WTC11 (cell line): ENCODE measurements around the gene KCNIP4.

Experiments
- CBFB ChIP-seq: sonication (generic); formaldehyde crosslinking; IDR thresholded peaks from 2 replicates; pipeline ENCODE4 v1.8.1; 2022; ENCODE audit warnings: mild to moderate bottlenecking, low read depth, missing genetic modification reagents
- ETV6 ChIP-seq: sonication (generic); formaldehyde crosslinking; IDR thresholded peaks from 2 replicates; pipeline ENCODE4 v1.8.1; 2022; ENCODE audit warnings: mild to moderate bottlenecking, missing genetic modification reagents
- FOXP1 ChIP-seq: sonication (generic); formaldehyde crosslinking; IDR thresholded peaks from 2 replicates; pipeline ENCODE4 v1.8.0; 2022; ENCODE audit warnings: missing genetic modification reagents, mild to moderate bottlenecking, moderate library complexity, borderline replicate concordance
- ZNF138 ChIP-seq: sonication (generic); formaldehyde crosslinking; conservative IDR thresholded peaks from 2 replicates; pipeline ENCODE4 v1.8.1; 2022; ENCODE audit warnings: mild to moderate bottlenecking, moderate library complexity, missing genetic modification reagents
- TF ChIP-seq, protein P1 (sequence below): fragments of 200-600 bp; IDR thresholded peaks from 2 replicates; pipeline ENCODE4 v1.8.0; 2022; ENCODE audit warnings: antibody characterized with exemption
- TF ChIP-seq, protein P2 (sequence below): sonication (generic); formaldehyde crosslinking; IDR thresholded peaks from 2 replicates; pipeline ENCODE4 v1.8.1; 2023; ENCODE audit warnings: mild to moderate bottlenecking, missing genetic modification reagents, moderate library complexity
- TF ChIP-seq, protein P3 (sequence below): sonication (generic); formaldehyde crosslinking; IDR thresholded peaks from 2 replicates; pipeline ENCODE4 v1.8.1; 2023; ENCODE audit warnings: mild to moderate bottlenecking, missing genetic modification reagents, moderate library complexity
- TF ChIP-seq, protein P4 (sequence below): sonication (generic); formaldehyde crosslinking; IDR thresholded peaks from 2 replicates; pipeline ENCODE4 v1.8.0; 2022; ENCODE audit warnings: mild to moderate bottlenecking, missing genetic modification reagents

DNA sequence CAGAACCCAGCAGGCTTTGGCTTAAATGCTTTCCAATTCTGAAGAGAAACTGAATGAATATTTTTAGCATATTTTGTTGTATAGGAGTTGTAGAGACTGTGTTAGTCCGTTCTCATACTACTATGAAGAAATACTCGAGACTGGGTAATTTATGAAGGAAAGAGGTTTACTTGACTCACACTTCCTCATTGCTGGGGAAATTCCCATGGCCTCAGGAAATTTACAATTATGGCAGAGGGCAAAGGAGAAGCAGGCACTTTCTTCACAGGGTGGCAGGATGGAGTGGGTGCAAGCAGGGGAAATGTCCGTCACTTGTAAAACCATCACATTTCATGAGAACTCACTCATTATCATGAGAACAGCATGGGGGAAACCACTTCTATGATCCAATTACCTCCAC is 956.6 kb downstream of the KCNIP4 start:
- TF ChIP-seq, protein P1, sequence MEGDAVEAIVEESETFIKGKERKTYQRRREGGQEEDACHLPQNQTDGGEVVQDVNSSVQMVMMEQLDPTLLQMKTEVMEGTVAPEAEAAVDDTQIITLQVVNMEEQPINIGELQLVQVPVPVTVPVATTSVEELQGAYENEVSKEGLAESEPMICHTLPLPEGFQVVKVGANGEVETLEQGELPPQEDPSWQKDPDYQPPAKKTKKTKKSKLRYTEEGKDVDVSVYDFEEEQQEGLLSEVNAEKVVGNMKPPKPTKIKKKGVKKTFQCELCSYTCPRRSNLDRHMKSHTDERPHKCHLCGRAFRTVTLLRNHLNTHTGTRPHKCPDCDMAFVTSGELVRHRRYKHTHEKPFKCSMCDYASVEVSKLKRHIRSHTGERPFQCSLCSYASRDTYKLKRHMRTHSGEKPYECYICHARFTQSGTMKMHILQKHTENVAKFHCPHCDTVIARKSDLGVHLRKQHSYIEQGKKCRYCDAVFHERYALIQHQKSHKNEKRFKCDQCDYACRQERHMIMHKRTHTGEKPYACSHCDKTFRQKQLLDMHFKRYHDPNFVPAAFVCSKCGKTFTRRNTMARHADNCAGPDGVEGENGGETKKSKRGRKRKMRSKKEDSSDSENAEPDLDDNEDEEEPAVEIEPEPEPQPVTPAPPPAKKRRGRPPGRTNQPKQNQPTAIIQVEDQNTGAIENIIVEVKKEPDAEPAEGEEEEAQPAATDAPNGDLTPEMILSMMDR = no peak
- TF ChIP-seq, protein P2, sequence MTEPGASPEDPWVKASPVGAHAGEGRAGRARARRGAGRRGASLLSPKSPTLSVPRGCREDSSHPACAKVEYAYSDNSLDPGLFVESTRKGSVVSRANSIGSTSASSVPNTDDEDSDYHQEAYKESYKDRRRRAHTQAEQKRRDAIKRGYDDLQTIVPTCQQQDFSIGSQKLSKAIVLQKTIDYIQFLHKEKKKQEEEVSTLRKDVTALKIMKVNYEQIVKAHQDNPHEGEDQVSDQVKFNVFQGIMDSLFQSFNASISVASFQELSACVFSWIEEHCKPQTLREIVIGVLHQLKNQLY = no peak
- TF ChIP-seq, protein P3, sequence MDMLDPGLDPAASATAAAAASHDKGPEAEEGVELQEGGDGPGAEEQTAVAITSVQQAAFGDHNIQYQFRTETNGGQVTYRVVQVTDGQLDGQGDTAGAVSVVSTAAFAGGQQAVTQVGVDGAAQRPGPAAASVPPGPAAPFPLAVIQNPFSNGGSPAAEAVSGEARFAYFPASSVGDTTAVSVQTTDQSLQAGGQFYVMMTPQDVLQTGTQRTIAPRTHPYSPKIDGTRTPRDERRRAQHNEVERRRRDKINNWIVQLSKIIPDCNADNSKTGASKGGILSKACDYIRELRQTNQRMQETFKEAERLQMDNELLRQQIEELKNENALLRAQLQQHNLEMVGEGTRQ (CRISPR knock-in tag) = no peak
- TF ChIP-seq, protein P4, sequence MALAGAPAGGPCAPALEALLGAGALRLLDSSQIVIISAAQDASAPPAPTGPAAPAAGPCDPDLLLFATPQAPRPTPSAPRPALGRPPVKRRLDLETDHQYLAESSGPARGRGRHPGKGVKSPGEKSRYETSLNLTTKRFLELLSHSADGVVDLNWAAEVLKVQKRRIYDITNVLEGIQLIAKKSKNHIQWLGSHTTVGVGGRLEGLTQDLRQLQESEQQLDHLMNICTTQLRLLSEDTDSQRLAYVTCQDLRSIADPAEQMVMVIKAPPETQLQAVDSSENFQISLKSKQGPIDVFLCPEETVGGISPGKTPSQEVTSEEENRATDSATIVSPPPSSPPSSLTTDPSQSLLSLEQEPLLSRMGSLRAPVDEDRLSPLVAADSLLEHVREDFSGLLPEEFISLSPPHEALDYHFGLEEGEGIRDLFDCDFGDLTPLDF (CRISPR knock-in tag) = no peak
- TF ChIP-seq ETV6 (CRISPR knock-in tag) (no peak), ZNF138 (no peak), CBFB (CRISPR knock-in tag) (no peak), FOXP1 (CRISPR knock-in tag) (no peak)
